Stimulated activated CD8-positive, alpha-beta memory T cell treated with anti-CD3 and anti-CD28 coated beads, Interleukin-7, amount 100 ng/mL, for 4 hours (primary cell): ENCODE measurements around the gene TMEM238L.
"Not testable (repeated sequence)": the region's sequence is repeated elsewhere in the genome, so short reads cannot be mapped to it uniquely, and the experiment has no call there.

Source experiments
- DNase-seq, 2 donors: peaks; one replicate each; pipeline ENCODE4 v3.0.0-alpha.2; 2020; ENCODE audit warnings: low read depth in 2 of 2

Gene TMEM238L

GRCh38 chr17:10803830-10804475 is at the start of gene TMEM238L:
Gene TMEM238L, minus strand, starts transcription at chr17:10804099. Its CDS starts 136 bp downstream, at chr17:10803963.
- DNase-seq: no peak

GRCh38 chr17:10846636-10847035 is 42.7 kb upstream of the TMEM238L start:
- DNase-seq: not testable (repeated sequence)

GRCh38 chr17:10845388-10845751 is 41.5 kb upstream of the TMEM238L start:
- DNase-seq: no peak

- DNase-seq: peak; percentile 51 to 63
These were observed 40.9 kb upstream of the TMEM238L start for GRCh38 chr17:10844621-10845387.

- no peak for DNase-seq
These were observed 39.9 kb upstream of the TMEM238L start for GRCh38 chr17:10843811-10844210.

GRCh38 chr17:10842658-10843057 is 38.8 kb upstream of the TMEM238L start:
- no peak for DNase-seq

GRCh38 chr17:10838682-10839081 is 34.8 kb upstream of the TMEM238L start:
- DNase-seq: no peak

GRCh38 chr17:10837921-10838320 is 34.0 kb upstream of the TMEM238L start, which contains the start of gene PIRT:
Gene PIRT, minus strand, starts transcription at chr17:10838087. Its CDS starts 12,442 bp downstream, at chr17:10825645.
- DNase-seq: no peak

GRCh38 chr17:10836966-10837590 is 33.2 kb upstream of the TMEM238L start:
- DNase-seq: no peak

- DNase-seq: no peak
These were observed 32.2 kb upstream of the TMEM238L start for GRCh38 chr17:10836145-10836544.

GRCh38 chr17:10831696-10832095 is 27.8 kb upstream of the TMEM238L start:
- DNase-seq: no peak

GRCh38 chr17:10827898-10828552 is 24.1 kb upstream of the TMEM238L start:
- no peak for DNase-seq

- no peak for DNase-seq
These were observed 21.0 kb upstream of the TMEM238L start for GRCh38 chr17:10824874-10825273.

GRCh38 chr17:10821770-10822169 is 17.9 kb upstream of the TMEM238L start:
- DNase-seq: no peak

- DNase-seq: no peak
These were observed 17.2 kb upstream of the TMEM238L start for GRCh38 chr17:10821054-10821453.

- no peak for DNase-seq
These were observed 11.4 kb upstream of the TMEM238L start for GRCh38 chr17:10815319-10815718.

GRCh38 chr17:10814075-10814474 is 10.2 kb upstream of the TMEM238L start:
- DNase-seq: no peak

GRCh38 chr17:10812674-10813073 is 8.8 kb upstream of the TMEM238L start:
- no peak for DNase-seq

- no peak for DNase-seq
These were observed 5.7 kb upstream of the TMEM238L start for GRCh38 chr17:10809605-10810004.

GRCh38 chr17:10807704-10808128 is 3.8 kb upstream of the TMEM238L start:
- no peak for DNase-seq

GRCh38 chr17:10806545-10807262 is 2.8 kb upstream of the TMEM238L start:
- no peak for DNase-seq

- DNase-seq: no peak
These were observed 2.0 kb upstream of the TMEM238L start for GRCh38 chr17:10805911-10806310.
